H9 (cell line): ENCODE data around the gene TYW1. TPM values are rescaled to one million over a fixed set of nuclear protein-coding genes. Genes with fewer than 3 reads are reported as not detected.

ENCODE experiments used
- DNase-seq: peaks from one replicate; pipeline ENCODE4 v3.0.0-alpha.2; 2017
- H2AFZ ChIP-seq: one replicate; pipeline ENCODE4 v1.6.1; 2013; ENCODE audit warnings: mild to moderate bottlenecking, low read length, control low read depth, moderate library complexity
- H2AK5ac ChIP-seq: 2 replicates; pipeline ENCODE4 v1.6.1; 2013; ENCODE audit warnings: low read length, control low read depth, mixed read lengths; ENCODE audit not compliant: insufficient read length
- H2BK120ac ChIP-seq: one replicate; pipeline ENCODE4 v1.6.1; 2013; ENCODE audit warnings: low read depth, mild to moderate bottlenecking, low read length, control low read depth, inconsistent platforms; ENCODE audit not compliant: poor library complexity, severe bottlenecking
- H2BK12ac ChIP-seq: 2 replicates; pipeline ENCODE4 v1.6.1; 2013; ENCODE audit warnings: low read length, control low read depth, mixed read lengths, low read depth; ENCODE audit not compliant: insufficient read length
- H2BK15ac ChIP-seq: 2 replicates; pipeline ENCODE4 v1.6.1; 2013; ENCODE audit warnings: low read depth, low read length, control low read depth
- H2BK20ac ChIP-seq: one replicate; pipeline ENCODE4 v1.6.1; 2013; ENCODE audit warnings: low read depth, mild to moderate bottlenecking, low read length, control low read depth, inconsistent platforms; ENCODE audit not compliant: poor library complexity, severe bottlenecking
- H2BK5ac ChIP-seq: 2 replicates; pipeline ENCODE4 v1.6.1; 2013; ENCODE audit warnings: low read length, control low read depth, mixed read lengths; ENCODE audit not compliant: insufficient read length
- H3K14ac ChIP-seq: 2 replicates; pipeline ENCODE4 v1.6.1; 2013; ENCODE audit warnings: low read length, control low read depth; ENCODE audit not compliant: insufficient read depth
- H3K18ac ChIP-seq: 2 replicates; pipeline ENCODE4 v1.6.1; 2013; ENCODE audit warnings: low read depth, mild to moderate bottlenecking, mixed read lengths, low read length, control low read depth; ENCODE audit not compliant: insufficient read length
- H3K23ac ChIP-seq: 2 replicates; pipeline ENCODE4 v1.6.1; 2013; ENCODE audit warnings: low read length, control low read depth, mixed read lengths, low read depth; ENCODE audit not compliant: insufficient read length
- H3K23me2 ChIP-seq: 2 replicates; pipeline ENCODE4 v1.6.1; 2013; ENCODE audit warnings: low read depth, mild to moderate bottlenecking, mixed read lengths, low read length, control low read depth; ENCODE audit not compliant: insufficient read length, poor library complexity, severe bottlenecking
- H3K27ac ChIP-seq: 2 replicates; pipeline ENCODE4 v1.5.1; 2013; ENCODE audit warnings: low read length, control low read depth, mixed read lengths, low read depth; ENCODE audit not compliant: insufficient read length
- H3K27me3 ChIP-seq: 2 replicates; pipeline ENCODE4 v1.6.1; 2013; ENCODE audit warnings: low read length, control low read depth, inconsistent platforms; ENCODE audit not compliant: insufficient read depth
- H3K4ac ChIP-seq: 2 replicates; pipeline ENCODE4 v1.6.1; 2013; ENCODE audit warnings: low read depth, mild to moderate bottlenecking, control low read depth, inconsistent platforms, low read length, moderate library complexity
- H3K4me1 ChIP-seq: 2 replicates; pipeline ENCODE4 v1.6.1; 2013; ENCODE audit warnings: low read length, control low read depth, inconsistent platforms; ENCODE audit not compliant: insufficient read depth
- H3K4me2 ChIP-seq: 2 replicates; pipeline ENCODE4 v1.6.1; 2013; ENCODE audit warnings: low read length, control low read depth, mixed read lengths; ENCODE audit not compliant: insufficient read length, insufficient read depth
- H3K56ac ChIP-seq: 2 replicates; pipeline ENCODE4 v1.6.1; 2013; ENCODE audit warnings: low read depth, mild to moderate bottlenecking, mixed read lengths, low read length, control low read depth; ENCODE audit not compliant: insufficient read length
- H3K79me1 ChIP-seq: 2 replicates; pipeline ENCODE4 v1.6.1; 2013; ENCODE audit warnings: low read depth, mild to moderate bottlenecking, moderate library complexity, low read length, control low read depth, inconsistent platforms; ENCODE audit not compliant: insufficient read depth, poor library complexity, severe bottlenecking
- H3K79me2 ChIP-seq: 2 replicates; pipeline ENCODE4 v1.6.1; 2013; ENCODE audit warnings: low read length, control low read depth, inconsistent platforms; ENCODE audit not compliant: insufficient read depth
- H3K9ac ChIP-seq: 2 replicates; pipeline ENCODE4 v1.6.1; 2013; ENCODE audit warnings: low read length, control low read depth, mixed read lengths; ENCODE audit not compliant: insufficient read length; ENCODE audit errors: extremely low read depth
- H3K9me3 ChIP-seq: one replicate; pipeline ENCODE4 v1.6.1; 2013; ENCODE audit warnings: low read depth, low read length, inconsistent platforms; ENCODE audit not compliant: control insufficient read depth
- H3T11ph ChIP-seq: one replicate; pipeline ENCODE4 v1.6.1; 2013; ENCODE audit warnings: mild to moderate bottlenecking, low read length, control low read depth, inconsistent platforms
- H4K20me1 ChIP-seq: one replicate; pipeline ENCODE4 v1.6.1; 2013; ENCODE audit not compliant: control insufficient read depth, insufficient read length, insufficient read depth
- H4K5ac ChIP-seq: 2 replicates; pipeline ENCODE4 v1.6.1; 2013; ENCODE audit warnings: low read depth, mild to moderate bottlenecking, mixed read lengths, low read length, control low read depth; ENCODE audit not compliant: insufficient read length
- H4K8ac ChIP-seq: replicated peaks from 2 replicates; pipeline ENCODE4 v1.6.1; 2013; ENCODE audit warnings: low read length, control low read depth, mixed read lengths, low read depth; ENCODE audit not compliant: insufficient read length
- H4K91ac ChIP-seq: 2 replicates; pipeline ENCODE4 v1.6.1; 2013; ENCODE audit warnings: low read depth, mild to moderate bottlenecking, moderate library complexity, mixed read lengths, low read length, control low read depth; ENCODE audit not compliant: insufficient read length
- H3K27ac Mint-ChIP-seq, 3 experiments: 2 replicates in 2 of 3; 3 replicates in 1 of 3; pipeline ENCODE4 v1.8.0; 2020 to 2021; ENCODE audit warnings: mixed read lengths in 3 of 3, mild to moderate bottlenecking in 1 of 3, moderate library complexity in 1 of 3
- H3K27me3 Mint-ChIP-seq: 2 replicates; pipeline ENCODE4 v1.8.0; 2021; ENCODE audit warnings: low read depth, mild to moderate bottlenecking, moderate library complexity, mixed read lengths
- H3K36me3 Mint-ChIP-seq, 3 experiments: 2 replicates in 2 of 3; 3 replicates in 1 of 3; pipeline ENCODE4 v1.8.0; 2020 to 2021; ENCODE audit warnings: low read depth in 3 of 3, mixed read lengths in 3 of 3; ENCODE audit not compliant: insufficient read depth in 1 of 3
- H3K4me1 Mint-ChIP-seq, 2 experiments: 2 replicates each; pipeline ENCODE4 v1.8.0; 2020; ENCODE audit warnings: mixed read lengths in 2 of 2
- H3K4me3 Mint-ChIP-seq, 2 experiments: 2 replicates in 1 of 2; 3 replicates in 1 of 2; pipeline ENCODE4 v1.8.0; 2020 to 2021; ENCODE audit warnings: mild to moderate bottlenecking in 2 of 2, mixed read lengths in 2 of 2, moderate library complexity in 1 of 2
- H3K9me3 Mint-ChIP-seq, 2 experiments: 2 replicates in 1 of 2; 3 replicates in 1 of 2; pipeline ENCODE4 v1.8.0; 2020; ENCODE audit warnings: mild to moderate bottlenecking in 2 of 2, mixed read lengths in 2 of 2, moderate library complexity in 1 of 2
- CTCF ChIP-seq: fragments of 200-600 bp; sonication (generic); conservative IDR thresholded peaks from 3 replicates; pipeline ENCODE4 v1.8.0; 2021; ENCODE audit warnings: antibody characterized with exemption, mild to moderate bottlenecking
- WGBS: extraction: QIAGEN DNeasy Blood & Tissue Kit; methylation state at CpG from one replicate; pipeline ENCODE4 v1.1.7; 2013; ENCODE audit warnings: missing lambda C conversion rate, low lambda C conversion rate, mixed read lengths; ENCODE audit not compliant: insufficient read length; ENCODE audit errors: extremely low coverage; 5-methylcytosine and 5-hydroxymethylcytosine counted together
- total RNA-seq: library from RNA; stranded (reverse); gene quantifications from 2 replicates; pipeline ENCODE4 v1.2.1, GENCODE V29; 2021

TYW1 gene
- total RNA-seq, 1 experiment from 2014 or later = 22.3 TPM

GRCh38 chr7:67018940-67019339, 22.3 kb downstream of the TYW1 start:
- Histone ChIP-seq H3K9me3 (no peaks in the 10 kb centered on the region), H3K79me1 (no peaks in the 10 kb centered on the region), H3K23ac (no peak overlapping the region), H4K5ac (no peak overlapping the region), H3K14ac (no peak overlapping the region), H4K20me1 (no peaks in the 10 kb centered on the region), H2BK20ac (no peak overlapping the region), H3K79me2 (no peaks in the 10 kb centered on the region), H3T11ph (no peak overlapping the region), H3K4me1 (no peaks in the 10 kb centered on the region), H2AK5ac (no peak overlapping the region), H3K23me2 (no peaks in the 10 kb centered on the region), H2BK12ac (no peak overlapping the region), H3K27me3 (no peaks in the 10 kb centered on the region), H3K4ac (no peak overlapping the region), H3K9ac (no peak overlapping the region), H4K91ac (no peak overlapping the region), H2AFZ (no peak overlapping the region), H2BK5ac (no peak overlapping the region), H3K4me2 (no peak overlapping the region), H3K27ac (no peak overlapping the region), H2BK120ac (no peak overlapping the region), H3K56ac (no peak overlapping the region), H3K18ac (no peak overlapping the region), H2BK15ac (no peak overlapping the region), H4K8ac (no peak overlapping the region)
- no peaks in the 10 kb centered on the region for H3K4me1 Mint-ChIP-seq
- no peak for DNase-seq
- no peak overlapping the region for H3K4me3 Mint-ChIP-seq
- H3K27ac Mint-ChIP-seq = peak overlapping the region in 1 of 3 experiments; percentile 60; a peak in 2 of 7 replicates
- H3K9me3 Mint-ChIP-seq = no peaks in the 10 kb centered on the region
- WGBS = no CpG with 5 or more reads among the region's 7 CpGs
- TF ChIP-seq CTCF = no peak
- H3K36me3 Mint-ChIP-seq = peaks cover 25 to 68% (median 58%) of the 10 kb centered on the region in 3 experiments; a peak in 6 of 7 replicates
- no peaks in the 10 kb centered on the region for H3K27me3 Mint-ChIP-seq
